Astrocyte (in vitro differentiated cells and primary cell): ENCODE measurements around the gene DSCAM.

Experiments
- CTCF ChIP-seq: IDR thresholded peaks from 2 replicates; pipeline ENCODE4 v1.5.1; 2011; ENCODE audit warnings: low read depth, mild to moderate bottlenecking, inconsistent platforms, low read length, moderate library complexity; ENCODE audit not compliant: insufficient read depth
- EZH2 ChIP-seq: IDR thresholded peaks from 2 replicates; pipeline ENCODE4 v1.6.1; 2012; ENCODE audit warnings: mild to moderate bottlenecking, low read length, inconsistent platforms; ENCODE audit not compliant: insufficient read depth

GRCh38 chr21:40011371-40011770, 835.6 kb downstream of the DSCAM start:
- no peak for TF ChIP-seq CTCF
- no peak for TF ChIP-seq EZH2
